HepG2 (cell line): ENCODE results near the gene PGC. TPM values are rescaled to one million over a fixed set of nuclear protein-coding genes. Genes with fewer than 3 reads are reported as not detected.

Experiments
- ATAC-seq: fragments of 200-7000 bp; cut with Tn5 transposase; 3 replicates; pipeline ENCODE4 v1.9.1; 2020; ENCODE audit warnings: mild to moderate bottlenecking, moderate library complexity
- BruUV-seq: library from RNA; stranded (reverse); fragments of 400-500 nt; replicated peaks from 2 replicates; lab custom pipeline; 2021; lab: Mats Ljungman, UMichigan
- CTCF ChIA-PET: fragments of 300-600 bp; formaldehyde crosslinking; extraction: SDS; loops from one replicate; lab custom pipeline; 2021; ENCODE audit warnings: low total read pairs, inconsistent platforms, low intra/inter-chr PET ratio; lab: Yijun Ruan, JAX
- POLR2A ChIA-PET: fragments of 350-600 bp; sonication (Branson Sonifier 250); formaldehyde crosslinking; loops from one replicate; lab custom pipeline; 2020; ENCODE audit warnings: antibody characterized with exemption, inconsistent platforms; lab: Yijun Ruan, JAX
- DNase-seq: peaks from one replicate; pipeline ENCODE4 v3.0.0-alpha.2; 2015; ENCODE audit warnings: low spot score
- FAIRE-seq: peaks from 3 replicates; lab custom pipeline; 2011; peaks lifted over from hg19 to GRCh38; lab: Jason Lieb, UNC
- H2AFZ ChIP-seq: one replicate; pipeline ENCODE4 v1.6.1; 2011; ENCODE audit warnings: low read length, inconsistent platforms
- H3K27ac ChIP-seq: fragments of 300-600 bp; 3 replicates; pipeline ENCODE4 v1.8.0; 2011; ENCODE audit warnings: mixed run types, mild to moderate bottlenecking, mixed read lengths, low read length, inconsistent platforms; ENCODE audit not compliant: insufficient read depth; ENCODE audit errors: extremely low read length
- H3K27me3 ChIP-seq, 2 experiments: fragments of 200-600 bp in 1 of 2; 2 replicates in 1 of 2; 3 replicates in 1 of 2; pipeline versions ENCODE4 v1.6.0 to v1.8.0; 2011; ENCODE audit warnings: low read length in 2 of 2, mild to moderate bottlenecking in 2 of 2, moderate library complexity in 2 of 2, inconsistent platforms in 1 of 2; ENCODE audit not compliant: insufficient read depth in 2 of 2, control insufficient read depth in 1 of 2
- H3K36me3 ChIP-seq, 2 experiments: fragments of 200-600 bp in 1 of 2; replicated peaks in 1 of 2; 2 replicates in 1 of 2; 3 replicates in 1 of 2; pipeline versions ENCODE4 v1.5.1 to v1.8.0; 2011; ENCODE audit warnings: low read length in 2 of 2, inconsistent platforms in 1 of 2; ENCODE audit not compliant: insufficient read depth in 2 of 2, control insufficient read depth in 1 of 2
- H3K4me1 ChIP-seq: 2 replicates; pipeline ENCODE4 v1.5.1; 2012; ENCODE audit warnings: low read length, inconsistent platforms; ENCODE audit not compliant: insufficient read depth
- H3K4me2 ChIP-seq: 2 replicates; pipeline ENCODE4 v1.6.0; 2011; ENCODE audit warnings: low read depth, low read length, inconsistent platforms
- H3K4me3 ChIP-seq, 3 experiments: fragments of 200-600 bp in 1 of 3; sonication (generic), shearing (Covaris generic) in 1 of 3; replicated peaks in 1 of 3; 2 replicates each; pipeline ENCODE4 v1.5.1; 2011 to 2016; ENCODE audit warnings: low read length in 3 of 3, inconsistent platforms in 2 of 3, low read depth in 2 of 3, mild to moderate bottlenecking in 2 of 3, control low read depth in 1 of 3, mixed read lengths in 1 of 3; ENCODE audit not compliant: insufficient read depth in 1 of 3
- H3K79me2 ChIP-seq: one replicate; pipeline ENCODE4 v1.6.1; 2011; ENCODE audit warnings: low read length, inconsistent platforms; ENCODE audit not compliant: insufficient read depth
- H3K9ac ChIP-seq: 2 replicates; pipeline ENCODE4 v1.6.0; 2011; ENCODE audit warnings: mild to moderate bottlenecking, low read depth, low read length, inconsistent platforms; ENCODE audit not compliant: insufficient read depth
- H3K9me3 ChIP-seq: 2 replicates; pipeline ENCODE4 v1.5.1; 2012; ENCODE audit warnings: mild to moderate bottlenecking, low read length
- H4K20me1 ChIP-seq: 2 replicates; pipeline ENCODE4 v1.6.0; 2011; ENCODE audit warnings: inconsistent platforms, mild to moderate bottlenecking, low read length, moderate library complexity; ENCODE audit not compliant: insufficient read depth
- ATF7 ChIP-seq, 2 experiments: fragments of 450-650 bp in 1 of 2; sonication (generic) in 1 of 2; formaldehyde crosslinking in 1 of 2; IDR thresholded peaks; 2 replicates each; pipeline versions ENCODE4 v1.4.0 to v1.6.1; 2016 to 2020; ENCODE audit warnings: antibody characterized with exemption in 1 of 2, mild to moderate bottlenecking in 1 of 2, missing genetic modification reagents in 1 of 2
- FOXP1 ChIP-seq, 2 experiments: fragments of 450-650 bp in 1 of 2; IDR thresholded peaks; 2 replicates each; pipeline ENCODE4 v1.6.1; 2017 to 2018; ENCODE audit warnings: antibody characterized with exemption in 1 of 2
- HOXA9 ChIP-seq: sonication (generic); formaldehyde crosslinking; IDR thresholded peaks from 2 replicates; pipeline ENCODE4 v1.8.1; 2022; ENCODE audit warnings: missing genetic modification reagents, mild to moderate bottlenecking, moderate library complexity, borderline replicate concordance
- KDM5A ChIP-seq: fragments of 200-600 bp; sonication (generic); IDR thresholded peaks from 2 replicates; pipeline ENCODE4 v1.7.0; 2018; ENCODE audit warnings: antibody characterized with exemption, mild to moderate bottlenecking, low read length, borderline replicate concordance
- NCOA1 ChIP-seq: sonication (generic); formaldehyde crosslinking; IDR thresholded peaks from 2 replicates; pipeline ENCODE4 v1.9.0; 2021; ENCODE audit warnings: missing genetic modification reagents
- PLRG1 ChIP-seq: fragments of 450-650 bp; conservative IDR thresholded peaks from 2 replicates; pipeline ENCODE4 v1.6.1; 2016
- RNF2 ChIP-seq: fragments of 450-650 bp; conservative IDR thresholded peaks from 2 replicates; pipeline ENCODE4 v1.6.1; 2016; ENCODE audit warnings: low read depth
- SP1 ChIP-seq, 2 experiments: fragments of 450-650 bp in 1 of 2; sonication (generic) in 1 of 2; formaldehyde crosslinking in 1 of 2; IDR thresholded peaks; 2 replicates each; pipeline versions ENCODE4 v1.4.0 to v1.6.1; 2016 to 2020; ENCODE audit warnings: missing genetic modification reagents in 1 of 2
- SRSF9 ChIP-seq: fragments of 200-400 bp; formaldehyde crosslinking; IDR thresholded peaks from 2 replicates; pipeline ENCODE4 v1.6.1; 2018; ENCODE audit warnings: borderline replicate concordance, mild to moderate bottlenecking, low read depth, low read length; ENCODE audit not compliant: insufficient read depth, poor library complexity, severe bottlenecking
- TRIM24 ChIP-seq: sonication (generic); formaldehyde crosslinking; IDR thresholded peaks from 2 replicates; pipeline ENCODE4 v1.8.0; 2022; ENCODE audit warnings: mild to moderate bottlenecking, missing genetic modification reagents
- ZNF335 ChIP-seq: sonication (generic); formaldehyde crosslinking; IDR thresholded peaks from 2 replicates; pipeline ENCODE4 v1.4.0; 2020; ENCODE audit warnings: missing genetic modification reagents
- ZNF430 ChIP-seq: sonication (generic); formaldehyde crosslinking; IDR thresholded peaks from 2 replicates; pipeline ENCODE4 v1.9.0; 2021; ENCODE audit warnings: mild to moderate bottlenecking, missing genetic modification reagents
- ZNF674 ChIP-seq: sonication (generic); formaldehyde crosslinking; IDR thresholded peaks from 2 replicates; pipeline ENCODE4 v1.5.0; 2020; ENCODE audit warnings: low read depth, mild to moderate bottlenecking, missing genetic modification reagents
- ZNF850 ChIP-seq: sonication (generic); formaldehyde crosslinking; conservative IDR thresholded peaks from 2 replicates; pipeline ENCODE4 v1.9.0; 2021; ENCODE audit warnings: mild to moderate bottlenecking, missing genetic modification reagents
- WGBS: methylation state at CpG from one replicate; pipeline ENCODE4 v1.1.6; 2017; ENCODE audit warnings: low lambda C conversion rate; 5-methylcytosine and 5-hydroxymethylcytosine counted together
- in situ Hi-C: cut with HindIII; loops from 2 replicates; pipeline ENCODE4 v1.10.0; 2017; ENCODE audit warnings: low pct_unique_long_range_greater_than_20kb; ENCODE audit not compliant: extremely low pct_ligation_motif_present
- intact Hi-C: fragments of 100-400 bp; cut with micrococcal nuclease; formaldehyde crosslinking; loops from one replicate; pipeline ENCODE4 v1.10.0; 2022; ENCODE audit not compliant: unreplicated experiment
- polyA plus RNA-seq, 8 experiments: library from polyadenylated mRNA; depleted of rRNA in 3 of 8; stranded (reverse) in 7 of 8; unstranded in 1 of 8; fragments of >200 nt; fragmentation: Illumina TruSeq in 4 of 8; extraction: Trizol in 4 of 8; gene quantifications; 2 replicates each; pipeline versions ENCODE4 v1.2.1 to v1.2.3, GENCODE V29; 2011 to 2016; ENCODE audit warnings: low read depth in 4 of 8, missing spikeins in 1 of 8, mixed read lengths in 1 of 8; ENCODE audit not compliant: insufficient read depth in 1 of 8
- total RNA-seq, 5 experiments: library from RNA; depleted of rRNA; stranded (reverse); fragments of >200 nt; fragmentation: Illumina TruSeq; extraction: Trizol; gene quantifications; 2 replicates each; pipeline ENCODE4 v1.2.3, GENCODE V29; 2016; ENCODE audit warnings: low read depth in 1 of 5
- TF ChIP-seq, protein P1 (sequence below): sonication (generic); formaldehyde crosslinking; IDR thresholded peaks from 2 replicates; pipeline ENCODE4 v1.5.0; 2020; ENCODE audit warnings: missing genetic modification reagents
- TF ChIP-seq, protein P2 (sequence below): sonication (generic); formaldehyde crosslinking; IDR thresholded peaks from 2 replicates; pipeline ENCODE4 v1.5.0; 2020; ENCODE audit warnings: missing genetic modification reagents

Gene PGC
- total and polyA plus RNA-seq, 2 of the 13 experiments (the other 11 are each of a cell fraction or from before 2014, with no cell fraction given) = 426 to 502 TPM

DNA sequence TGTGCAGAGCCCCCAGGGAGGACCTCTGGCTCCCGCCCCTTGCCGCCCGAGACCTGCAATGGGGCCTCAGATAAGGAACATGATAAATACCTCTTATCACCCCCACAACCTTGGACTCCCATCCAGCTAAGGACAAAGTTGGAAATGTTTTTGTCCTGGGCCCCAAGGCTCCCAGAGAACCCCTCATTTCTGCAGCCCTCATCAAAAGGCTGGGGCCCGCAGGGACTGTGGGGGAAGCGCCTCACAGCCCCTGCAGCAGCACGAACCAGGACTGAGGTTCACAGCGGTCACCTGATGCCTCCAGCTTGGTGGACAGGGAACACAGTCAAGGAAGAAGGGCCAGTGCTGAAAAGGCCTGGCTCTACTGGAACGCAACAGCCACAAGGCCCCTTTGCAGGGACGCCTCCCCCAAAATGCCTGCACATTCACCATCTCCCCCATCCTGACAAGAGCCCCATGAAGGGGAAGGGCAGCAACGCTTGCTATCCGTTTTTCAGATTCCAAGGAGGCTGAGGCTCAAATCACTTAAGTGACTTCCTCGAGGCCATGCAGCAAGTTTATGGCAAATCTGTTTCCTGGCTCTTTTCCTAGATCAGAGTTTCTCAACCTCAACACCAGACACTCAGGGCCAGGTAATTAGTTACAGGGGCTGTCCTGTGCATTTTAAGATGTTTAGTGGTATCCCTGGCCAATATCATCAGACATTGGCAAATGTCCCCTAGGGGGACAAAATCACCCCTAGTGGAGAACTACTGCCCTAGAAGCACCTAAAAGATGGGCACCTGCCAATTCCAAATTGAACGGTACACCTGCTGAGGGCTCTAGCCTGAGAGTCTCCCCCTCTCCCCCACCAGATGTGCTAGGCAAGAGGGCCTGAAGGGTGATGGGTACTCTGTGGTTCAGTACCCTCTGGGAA is 22.4 kb downstream of the PGC start (continued):
- no peak for TF ChIP-seq ZNF674 (CRISPR knock-in tag)
- TF ChIP-seq, protein P1, sequence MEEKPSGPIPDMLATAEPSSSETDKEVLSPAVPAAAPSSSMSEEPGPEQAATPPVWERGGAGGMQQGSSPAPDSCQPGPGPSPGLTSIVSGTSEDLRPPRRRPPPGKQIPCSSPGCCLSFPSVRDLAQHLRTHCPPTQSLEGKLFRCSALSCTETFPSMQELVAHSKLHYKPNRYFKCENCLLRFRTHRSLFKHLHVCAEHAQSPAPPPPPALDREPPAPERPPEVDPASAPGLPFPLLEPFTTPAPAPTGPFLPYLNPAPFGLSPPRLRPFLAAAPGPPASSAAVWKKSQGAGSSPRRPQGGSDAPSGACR (CRISPR knock-in tag) = no peak
- no peak for TF ChIP-seq ZNF335 (CRISPR knock-in tag)
- no peak for TF ChIP-seq ATF7 (IDR thresholded peaks at IDR 0.05)
- TF ChIP-seq ATF7 (CRISPR knock-in tag; IDR thresholded peaks at IDR 0.05) = 0 out of 2 replicates have a peak, but pooled peaks have one; percentile 24
- TF ChIP-seq FOXP1 (IDR thresholded peaks at IDR 0.05) = no peak
- no peak for TF ChIP-seq FOXP1 (CRISPR knock-in tag; IDR thresholded peaks at IDR 0.05)
- no peak for TF ChIP-seq SP1 (IDR thresholded peaks at IDR 0.05)
- no peak for TF ChIP-seq SP1 (CRISPR knock-in tag; IDR thresholded peaks at IDR 0.05)
- TF ChIP-seq NCOA1 (CRISPR knock-in tag) = no peak
- TF ChIP-seq KDM5A = no peak

DNA sequence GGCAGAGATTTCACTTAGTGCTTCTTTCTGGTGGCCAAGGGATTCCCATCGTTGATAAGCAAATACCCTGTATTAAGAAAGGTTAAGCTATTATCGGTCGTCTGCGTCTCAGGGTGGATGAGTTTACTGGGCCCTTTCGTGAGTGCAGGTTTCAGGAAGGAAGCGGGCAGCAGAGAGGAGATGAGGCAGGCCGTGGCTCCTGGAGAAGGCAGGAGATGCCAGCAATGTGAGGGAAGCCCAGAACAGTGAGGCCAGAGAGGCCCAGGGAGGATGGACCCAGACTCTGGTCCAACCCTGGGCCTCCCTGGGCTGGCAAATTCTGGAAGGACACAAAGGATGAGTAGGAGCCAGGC is 23.0 kb downstream of the PGC start:
- H3K4me1 ChIP-seq = peaks cover 59% of the 10 kb centered on the region
- peak overlapping the region; percentile 51; the same call in 1 of the 2 replicates for H3K4me2 ChIP-seq
- CTCF ChIA-PET = no interaction called here
- POLR2A ChIA-PET = interaction anchor here (0.9 to 2.5 kb wide), 3 partner anchors 10 to 57 kb away, joined by 3 to 21 read pairs (median 5); partner anchors contain the start of gene PRICKLE4
- H3K27ac ChIP-seq = peak overlapping the region; percentile 9
- no peaks in the 10 kb centered on the region for H4K20me1 ChIP-seq
- no peak overlapping the region for H3K9ac ChIP-seq
- FAIRE-seq (no peak), DNase-seq (no peak), ATAC-seq (peak; percentile 38)
- intact Hi-C loops (loop anchor here (10.0 kb wide), 1 partner anchor 321 kb away; no protein-coding TSS in a partner anchor), in situ Hi-C loops (no loop called here)
- H3K36me3 ChIP-seq = no peaks in the 10 kb centered on the region
- H3K4me3 ChIP-seq = no peak overlapping the region
- TF ChIP-seq ZNF430 (CRISPR knock-in tag) (0 out of 2 replicates have a peak, but pooled peaks have one; percentile 2), RNF2 (no peak), PLRG1 (no peak), ZNF850 (CRISPR knock-in tag) (no peak), HOXA9 (CRISPR knock-in tag) (no peak), SRSF9 (no peak), TRIM24 (CRISPR knock-in tag) (no peak)
- TF ChIP-seq, protein P2, sequence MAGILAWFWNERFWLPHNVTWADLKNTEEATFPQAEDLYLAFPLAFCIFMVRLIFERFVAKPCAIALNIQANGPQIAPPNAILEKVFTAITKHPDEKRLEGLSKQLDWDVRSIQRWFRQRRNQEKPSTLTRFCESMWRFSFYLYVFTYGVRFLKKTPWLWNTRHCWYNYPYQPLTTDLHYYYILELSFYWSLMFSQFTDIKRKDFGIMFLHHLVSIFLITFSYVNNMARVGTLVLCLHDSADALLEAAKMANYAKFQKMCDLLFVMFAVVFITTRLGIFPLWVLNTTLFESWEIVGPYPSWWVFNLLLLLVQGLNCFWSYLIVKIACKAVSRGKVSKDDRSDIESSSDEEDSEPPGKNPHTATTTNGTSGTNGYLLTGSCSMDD (CRISPR knock-in tag) = no peak
- BruUV-seq = no TSS peak
- no peaks in the 10 kb centered on the region for H3K9me3 ChIP-seq
- H3K79me2 ChIP-seq = peaks cover 3% of the 10 kb centered on the region
- 85% methylated on average over 7 of the region's 7 CpGs for WGBS
- no peaks in the 10 kb centered on the region for H3K27me3 ChIP-seq
- no peak overlapping the region for H2AFZ ChIP-seq
